ENCODE results near the gene NAV2. TPM values are rescaled to one million over a fixed set of nuclear protein-coding genes. Genes with fewer than 3 reads are reported as not detected.

The NAV2 gene
- total RNA-seq, 2 donors from 2014 or later, result 0.37 to 0.58 TPM

DNA sequence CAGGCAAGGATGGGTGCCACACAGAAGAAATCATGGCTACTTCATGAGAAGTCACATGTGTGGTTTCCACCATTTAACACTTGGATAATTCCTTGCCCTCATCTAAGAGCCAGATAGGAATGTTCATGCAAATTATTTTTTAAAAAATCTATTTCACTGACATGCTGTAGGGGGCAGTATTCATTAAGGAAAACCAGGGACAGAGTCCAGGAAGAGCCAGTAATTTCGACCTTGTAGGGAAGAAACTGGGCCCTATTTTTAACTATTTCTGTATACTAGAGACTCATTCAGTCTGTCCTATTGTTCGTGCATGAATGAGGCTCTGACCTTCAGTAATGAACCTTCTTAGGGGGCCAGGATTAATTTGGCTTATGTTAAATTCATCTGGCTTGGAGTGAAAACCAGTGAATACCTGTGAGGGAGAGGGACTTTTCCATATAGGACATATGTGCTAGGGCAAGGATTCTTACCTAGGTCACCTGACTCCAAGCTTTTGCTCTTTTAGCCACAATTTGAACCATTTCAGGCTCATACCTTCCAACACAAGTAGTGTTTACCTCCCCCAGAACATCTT lies 192.7 kb downstream of the NAV2 start:
- Mint-ChIP-seq H3K27me3 (peaks cover 3% of the 10 kb centered on the region), H3K9me3 (no peaks in the 10 kb centered on the region), H3K4me3 (no peak overlapping the region), H3K27ac (no peak overlapping the region), H3K4me1 (no peaks in the 10 kb centered on the region), H3K36me3 (ENCODE audit: low read depth) (no peaks in the 10 kb centered on the region)
- no peak for ATAC-seq (replicated peaks)

GRCh38 chr11:19906126-19906525 lies 193.5 kb downstream of the NAV2 start:
- Mint-ChIP-seq H3K4me1 (no peaks in the 10 kb centered on the region), H3K4me3 (no peak overlapping the region), H3K9me3 (no peaks in the 10 kb centered on the region), H3K36me3 (ENCODE audit: low read depth) (no peaks in the 10 kb centered on the region), H3K27me3 (peaks cover 3% of the 10 kb centered on the region), H3K27ac (no peak overlapping the region)
- no peak for ATAC-seq (replicated peaks)

- Mint-ChIP-seq H3K36me3 (ENCODE audit: low read depth) (no peaks in the 10 kb centered on the region), H3K27me3 (peaks cover 3% of the 10 kb centered on the region), H3K9me3 (no peaks in the 10 kb centered on the region), H3K27ac (no peak overlapping the region), H3K4me1 (no peaks in the 10 kb centered on the region), H3K4me3 (no peak overlapping the region)
- peak; percentile 56 for ATAC-seq (replicated peaks)
These were observed 194.5 kb downstream of the NAV2 start for GRCh38 chr11:19907008-19907579.

- Mint-ChIP-seq H3K9me3 (no peaks in the 10 kb centered on the region), H3K4me3 (no peak overlapping the region), H3K27me3 (peaks cover 3% of the 10 kb centered on the region), H3K4me1 (no peaks in the 10 kb centered on the region), H3K27ac (no peak overlapping the region), H3K36me3 (ENCODE audit: low read depth) (no peaks in the 10 kb centered on the region)
- ATAC-seq (replicated peaks), result no peak
These were observed 195.2 kb downstream of the NAV2 start for GRCh38 chr11:19907839-19908238.

DNA sequence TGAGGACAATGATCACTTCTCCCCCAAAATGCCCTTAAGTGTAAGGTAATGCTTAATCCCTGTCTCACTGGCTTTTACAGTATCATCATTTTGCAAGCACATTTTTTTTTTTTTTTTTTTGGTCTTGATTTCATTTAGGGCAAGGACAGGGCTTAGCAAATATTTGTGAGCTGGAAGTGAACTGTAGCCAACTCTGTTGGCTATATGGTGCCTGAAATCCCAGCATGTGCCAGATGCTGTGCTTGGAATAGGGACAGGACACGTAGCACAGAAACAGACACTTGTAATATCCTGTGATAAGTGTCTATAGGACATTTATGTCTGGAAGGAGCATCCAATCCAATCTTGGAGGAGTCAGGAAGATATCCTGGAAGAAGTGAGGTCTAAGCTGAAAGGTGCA lies 198.3 kb downstream of the NAV2 start:
- no peak for ATAC-seq (replicated peaks)
- H3K27ac Mint-ChIP-seq, result no peak overlapping the region
- H3K4me1 Mint-ChIP-seq, result no peaks in the 10 kb centered on the region
- H3K9me3 Mint-ChIP-seq, result no peaks in the 10 kb centered on the region
- H3K36me3 Mint-ChIP-seq (ENCODE audit: low read depth), result no peaks in the 10 kb centered on the region
- H3K27me3 Mint-ChIP-seq, result peaks cover 3% of the 10 kb centered on the region
- H3K4me3 Mint-ChIP-seq, result no peak overlapping the region

DNA sequence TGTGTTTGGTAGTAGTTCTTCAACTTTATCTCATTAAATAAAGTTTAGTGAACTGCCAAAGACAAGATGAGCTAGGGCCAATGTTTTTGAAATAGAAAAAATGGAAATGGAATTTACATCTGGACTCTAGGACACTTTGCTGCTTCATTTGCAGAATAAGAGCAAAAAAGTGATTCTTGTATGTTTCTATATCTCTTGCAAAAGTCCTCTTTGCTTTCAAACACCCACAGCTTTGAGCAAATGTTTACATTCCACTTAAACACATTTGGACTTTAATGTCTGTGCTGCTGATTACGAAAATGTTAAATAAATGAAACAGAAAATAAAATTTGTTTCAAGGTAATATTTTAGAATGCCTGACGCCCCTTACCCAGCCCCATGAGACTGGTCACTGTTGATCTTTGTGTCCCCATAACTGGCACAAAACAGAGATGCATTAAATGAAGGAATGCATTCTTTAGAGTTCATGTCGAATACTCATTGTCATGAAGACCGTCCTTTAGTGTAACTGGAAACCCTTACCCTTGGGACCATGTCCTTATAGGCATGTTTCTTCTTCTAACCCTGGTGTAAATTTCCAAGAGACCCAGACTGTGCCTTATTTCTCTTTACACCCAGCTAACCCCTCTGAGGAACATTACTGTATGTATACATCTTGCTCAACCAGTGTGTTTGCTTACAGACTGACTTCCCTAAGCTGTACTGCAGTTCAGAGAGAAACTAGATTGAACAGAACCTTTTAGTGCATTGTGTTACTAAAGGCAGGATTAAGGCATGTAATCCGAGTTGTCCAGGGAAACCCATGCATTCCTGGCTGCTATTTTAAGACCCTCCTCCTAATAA lies 199.7 kb downstream of the NAV2 start:
- Mint-ChIP-seq H3K4me3 (no peak overlapping the region), H3K36me3 (ENCODE audit: low read depth) (no peaks in the 10 kb centered on the region), H3K27me3 (peaks cover 3% of the 10 kb centered on the region), H3K9me3 (no peaks in the 10 kb centered on the region), H3K27ac (no peak overlapping the region), H3K4me1 (no peaks in the 10 kb centered on the region)
- ATAC-seq (replicated peaks), result no peak

DNA sequence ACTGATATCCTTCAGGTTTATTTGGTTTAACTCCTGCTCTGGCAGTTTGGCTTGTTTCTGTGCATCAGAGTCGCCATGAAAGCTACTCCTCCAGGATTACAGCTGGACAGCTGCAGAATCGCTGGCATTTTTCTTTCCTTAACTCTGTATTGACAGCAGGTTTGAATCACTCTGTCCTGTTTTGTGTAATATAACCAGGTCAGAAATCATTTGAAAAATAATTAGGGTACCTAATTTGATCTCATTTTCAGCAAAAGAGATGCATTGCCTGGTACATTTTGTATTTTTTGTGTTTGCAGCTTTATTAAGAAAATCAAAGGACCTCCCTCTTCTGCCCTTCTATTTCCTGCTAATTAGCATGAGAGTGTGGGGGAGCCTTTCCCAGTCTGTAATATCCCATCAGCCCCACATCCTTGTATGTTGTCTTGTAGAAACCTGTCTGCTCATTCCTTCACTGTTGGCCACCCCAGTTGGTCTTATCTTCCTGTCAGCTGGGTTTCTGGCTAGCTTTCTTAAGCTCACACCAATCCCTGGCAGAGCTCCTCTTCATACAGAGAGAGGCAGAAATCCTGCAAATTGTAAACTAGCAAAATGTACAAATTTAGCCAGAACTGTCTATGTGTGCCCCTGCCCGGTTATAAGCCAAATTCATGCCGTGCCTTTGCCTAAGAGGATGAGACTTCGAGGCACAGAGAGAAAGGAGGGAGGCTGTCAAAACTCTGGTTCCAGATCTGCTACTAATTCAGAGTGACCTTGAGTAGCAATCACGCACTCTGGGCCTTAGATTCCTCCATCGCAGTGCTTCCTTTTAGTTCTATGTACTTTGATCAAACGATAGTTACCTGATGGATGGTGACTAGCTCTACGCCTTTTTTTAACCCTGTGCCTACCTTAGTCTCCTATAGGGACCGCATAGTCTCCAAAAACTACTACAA lies 200.6 kb downstream of the NAV2 start:
- no peaks in the 10 kb centered on the region for H3K4me1 Mint-ChIP-seq
- H3K4me3 Mint-ChIP-seq, result no peak overlapping the region
- ATAC-seq (replicated peaks), result no peak
- no peaks in the 10 kb centered on the region for H3K9me3 Mint-ChIP-seq
- H3K27me3 Mint-ChIP-seq, result peaks cover 3% of the 10 kb centered on the region
- H3K36me3 Mint-ChIP-seq (ENCODE audit: low read depth), result no peaks in the 10 kb centered on the region
- H3K27ac Mint-ChIP-seq, result no peak overlapping the region

DNA sequence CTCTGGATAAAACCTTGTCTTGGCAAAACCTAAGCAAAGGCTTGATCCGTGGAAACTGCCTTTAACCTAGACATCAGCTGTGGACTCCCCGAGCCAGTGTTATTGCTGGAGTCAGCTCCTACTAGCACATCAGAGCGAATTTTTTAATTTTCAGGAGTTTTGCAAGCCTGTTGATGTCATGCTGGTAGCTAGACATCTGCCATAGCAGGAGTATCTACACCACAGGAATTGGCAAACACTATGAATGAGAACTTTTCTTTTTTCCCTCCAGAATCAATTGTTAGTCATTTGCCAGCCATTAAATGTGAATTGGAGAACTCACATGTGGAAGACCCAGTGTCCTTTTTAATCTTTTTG lies 201.2 kb downstream of the NAV2 start:
- ATAC-seq (replicated peaks), result no peak
- no peaks in the 10 kb centered on the region for H3K4me1 Mint-ChIP-seq

GRCh38 chr11:19915808-19916207 lies 203.2 kb downstream of the NAV2 start:
- H3K9me3 Mint-ChIP-seq, result no peaks in the 10 kb centered on the region
- no peaks in the 10 kb centered on the region for H3K27me3 Mint-ChIP-seq
- no peaks in the 10 kb centered on the region for H3K36me3 Mint-ChIP-seq (ENCODE audit: low read depth)
- no peak overlapping the region for H3K27ac Mint-ChIP-seq
- no peak overlapping the region for H3K4me3 Mint-ChIP-seq
- no peak for ATAC-seq (replicated peaks)
- H3K4me1 Mint-ChIP-seq, result no peaks in the 10 kb centered on the region

More for the DNA sequence above, 201.2 kb downstream of the NAV2 start:
- Mint-ChIP-seq H3K27me3 (peaks cover 3% of the 10 kb centered on the region), H3K9me3 (no peaks in the 10 kb centered on the region), H3K36me3 (ENCODE audit: low read depth) (no peaks in the 10 kb centered on the region), H3K4me3 (no peak overlapping the region), H3K27ac (no peak overlapping the region)

DNA sequence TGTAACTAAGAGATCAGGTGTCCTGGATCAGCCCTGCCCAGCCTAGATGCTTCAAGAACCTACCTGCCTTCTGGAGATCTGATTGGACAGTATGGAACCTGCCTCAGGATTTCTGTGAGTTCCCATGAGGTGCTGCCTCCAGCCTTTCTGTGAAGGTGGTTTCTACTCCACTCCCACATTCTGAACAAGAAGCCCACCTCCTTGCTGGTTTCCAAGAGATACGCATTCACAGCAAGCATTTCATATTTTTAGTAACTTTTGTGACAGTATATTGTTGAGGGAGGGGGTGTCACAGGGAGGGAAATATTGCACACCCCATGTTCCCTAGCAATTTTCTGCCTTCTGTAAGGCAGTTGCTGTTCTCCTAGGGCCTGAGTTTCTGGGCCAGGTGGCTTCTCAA lies 204.4 kb downstream of the NAV2 start:
- no peaks in the 10 kb centered on the region for H3K36me3 Mint-ChIP-seq (ENCODE audit: low read depth)
- H3K27me3 Mint-ChIP-seq, result no peaks in the 10 kb centered on the region
- H3K9me3 Mint-ChIP-seq, result no peaks in the 10 kb centered on the region
- no peak overlapping the region for H3K4me3 Mint-ChIP-seq
- H3K27ac Mint-ChIP-seq, result no peak overlapping the region
- no peak for ATAC-seq (replicated peaks)
- H3K4me1 Mint-ChIP-seq, result no peaks in the 10 kb centered on the region

GRCh38 chr11:19918302-19919049 lies 205.8 kb downstream of the NAV2 start:
- H3K4me1 Mint-ChIP-seq, result no peaks in the 10 kb centered on the region
- H3K4me3 Mint-ChIP-seq, result no peak overlapping the region
- ATAC-seq (replicated peaks), result no peak
- no peaks in the 10 kb centered on the region for H3K36me3 Mint-ChIP-seq (ENCODE audit: low read depth)
- H3K27me3 Mint-ChIP-seq, result no peaks in the 10 kb centered on the region
- no peaks in the 10 kb centered on the region for H3K9me3 Mint-ChIP-seq
- H3K27ac Mint-ChIP-seq, result no peak overlapping the region

GRCh38 chr11:19919050-19919561 lies 206.5 kb downstream of the NAV2 start:
- no peak overlapping the region for H3K27ac Mint-ChIP-seq
- no peaks in the 10 kb centered on the region for H3K27me3 Mint-ChIP-seq
- ATAC-seq (replicated peaks), result no peak
- no peak overlapping the region for H3K4me3 Mint-ChIP-seq
- no peaks in the 10 kb centered on the region for H3K36me3 Mint-ChIP-seq (ENCODE audit: low read depth)
- no peaks in the 10 kb centered on the region for H3K4me1 Mint-ChIP-seq
- no peaks in the 10 kb centered on the region for H3K9me3 Mint-ChIP-seq

DNA sequence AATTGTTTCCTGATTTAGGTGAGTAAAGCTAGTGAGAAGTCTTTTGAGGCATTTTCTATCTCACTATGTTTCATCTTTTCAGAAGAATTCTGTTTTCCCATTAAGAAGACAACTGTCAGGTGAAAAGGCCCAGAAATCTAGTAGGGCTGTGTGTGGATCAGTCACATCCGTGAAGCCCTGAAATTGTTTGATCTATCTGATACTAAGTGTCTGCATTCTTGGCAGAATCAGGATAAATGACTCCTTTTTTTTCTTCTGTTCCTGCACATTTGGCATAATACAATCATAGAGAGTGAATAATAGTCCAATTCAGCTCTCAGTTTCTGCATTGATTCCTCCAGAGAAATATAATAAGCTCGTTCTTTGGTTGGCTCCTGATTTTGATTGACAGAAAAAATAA lies 208.3 kb downstream of the NAV2 start:
- no peaks in the 10 kb centered on the region for H3K4me1 Mint-ChIP-seq
- no peak for ATAC-seq (replicated peaks)
- H3K27ac Mint-ChIP-seq, result no peak overlapping the region
- no peaks in the 10 kb centered on the region for H3K9me3 Mint-ChIP-seq
- no peaks in the 10 kb centered on the region for H3K36me3 Mint-ChIP-seq (ENCODE audit: low read depth)
- no peak overlapping the region for H3K4me3 Mint-ChIP-seq
- no peaks in the 10 kb centered on the region for H3K27me3 Mint-ChIP-seq
